Activated CD8-positive, alpha-beta memory T cell treated with anti-CD3 and anti-CD28 coated beads for 24 hours (primary cell): ENCODE data around the gene MMP25.
"Not testable (repeated sequence)": the region's sequence is repeated elsewhere in the genome, so short reads cannot be mapped to it uniquely, and the experiment has no call there.

ENCODE experiments used
- DNase-seq: peaks from one replicate; pipeline ENCODE4 v3.0.0-alpha.2; 2020

Gene MMP25

GRCh38 chr16:3074860-3075522 is 28.6 kb downstream of the MMP25 start:
- peak; percentile 87 for DNase-seq

GRCh38 chr16:3075523-3075915 is 29.2 kb downstream of the MMP25 start:
- DNase-seq = no peak

GRCh38 chr16:3075946-3076345 is 29.6 kb downstream of the MMP25 start:
- DNase-seq = not testable (repeated sequence)

- DNase-seq = no peak
Measured at GRCh38 chr16:3076577-3076976, 30.2 kb downstream of the MMP25 start.

- DNase-seq = no peak
Measured at GRCh38 chr16:3080024-3080423, 33.7 kb downstream of the MMP25 start.

- not testable (repeated sequence) for DNase-seq
Measured at GRCh38 chr16:3081957-3082356, 35.6 kb downstream of the MMP25 start.

- not testable (repeated sequence) for DNase-seq
Measured at GRCh38 chr16:3083408-3083807, 37.0 kb downstream of the MMP25 start.

GRCh38 chr16:3084491-3084890 is 38.1 kb downstream of the MMP25 start:
- DNase-seq = no peak

- no peak for DNase-seq
Measured at GRCh38 chr16:3084969-3085670, 38.8 kb downstream of the MMP25 start.

GRCh38 chr16:3085868-3086595 is 39.7 kb downstream of the MMP25 start:
- DNase-seq = no peak

GRCh38 chr16:3086596-3087242 is 40.4 kb downstream of the MMP25 start:
- DNase-seq = no peak

GRCh38 chr16:3087243-3088235 is 41.2 kb downstream of the MMP25 start:
- DNase-seq = no peak

GRCh38 chr16:3088450-3088849 is 42.1 kb downstream of the MMP25 start:
- DNase-seq = no peak

GRCh38 chr16:3088925-3089716 is 42.8 kb downstream of the MMP25 start:
- no peak for DNase-seq

- no peak for DNase-seq
Measured at GRCh38 chr16:3089717-3090592, 43.6 kb downstream of the MMP25 start.

- DNase-seq = no peak
Measured at GRCh38 chr16:3091551-3091950, 45.2 kb downstream of the MMP25 start.

- DNase-seq = no peak
Measured at GRCh38 chr16:3092501-3092941, 46.2 kb downstream of the MMP25 start.

GRCh38 chr16:3094289-3095027 is 48.1 kb downstream of the MMP25 start:
- DNase-seq = peak; percentile 65

GRCh38 chr16:3095869-3096268 is 49.5 kb downstream of the MMP25 start:
- DNase-seq = peak; percentile 78
